Common myeloid progenitor, CD34-positive (primary cell): ENCODE results near the gene FUZ. TPM values are rescaled to one million over a fixed set of nuclear protein-coding genes. Genes with fewer than 3 reads are reported as not detected.

ENCODE experiments used
- CTCF ChIA-PET: fragments of 350-600 bp; sonication (Branson Sonifier 250); formaldehyde crosslinking; loops from one replicate; lab custom pipeline; 2021; ENCODE audit warnings: antibody characterized with exemption; lab: Charles Lee
- POLR2A ChIA-PET: fragments of 350-600 bp; sonication (Branson Sonifier 250); formaldehyde crosslinking; loops from one replicate; lab custom pipeline; 2021; ENCODE audit warnings: antibody characterized with exemption; lab: Charles Lee
- DNase-seq, 3 donors: peaks; one replicate each; pipeline versions ENCODE4 v3.0.0 to v3.0.0-alpha.2; 2013
- H3K27ac ChIP-seq, 2 experiments: 1 replicate in 1 of 2; 2 replicates in 1 of 2; pipeline ENCODE4 v1.7.0; 2013; ENCODE audit warnings: inconsistent platforms in 2 of 2, low read length in 2 of 2, mild to moderate bottlenecking in 2 of 2, low read depth in 1 of 2, moderate library complexity in 1 of 2; ENCODE audit not compliant: severe bottlenecking in 2 of 2, insufficient read depth in 1 of 2, poor library complexity in 1 of 2
- H3K27me3 ChIP-seq, 5 experiments: replicated peaks in 2 of 5; 1 replicate in 3 of 5; 2 replicates in 2 of 5; pipeline versions ENCODE4 v1.6.1 to v1.7.0; 2013; ENCODE audit warnings: low read length in 4 of 5, mild to moderate bottlenecking in 2 of 5, moderate library complexity in 2 of 5, inconsistent platforms in 1 of 5; ENCODE audit not compliant: insufficient read depth in 5 of 5, control insufficient read depth in 4 of 5
- H3K36me3 ChIP-seq, 4 experiments: 1 replicate in 2 of 4; 2 replicates in 2 of 4; pipeline versions ENCODE4 v1.6.1 to v1.7.0; 2013; ENCODE audit warnings: low read length in 3 of 4, control low read depth in 1 of 4, mild to moderate bottlenecking in 1 of 4; ENCODE audit not compliant: control insufficient read depth in 4 of 4, insufficient read depth in 4 of 4
- H3K4me1 ChIP-seq, 4 experiments: 1 replicate in 3 of 4; 2 replicates in 1 of 4; pipeline versions ENCODE4 v1.6.1 to v1.7.1; 2013; ENCODE audit warnings: low read length in 3 of 4, mild to moderate bottlenecking in 3 of 4, control low read depth in 1 of 4, inconsistent platforms in 1 of 4, moderate library complexity in 1 of 4; ENCODE audit not compliant: control insufficient read depth in 4 of 4, insufficient read depth in 4 of 4; ENCODE audit errors: control extremely low read depth in 1 of 4
- H3K4me3 ChIP-seq, 7 experiments: 1 replicate in 4 of 7; 2 replicates in 3 of 7; pipeline versions ENCODE4 v1.5.1 to v1.7.0; 2013; ENCODE audit warnings: mild to moderate bottlenecking in 7 of 7, low read length in 6 of 7, moderate library complexity in 6 of 7, inconsistent platforms in 2 of 7, low read depth in 2 of 7, control low read depth in 1 of 7; ENCODE audit not compliant: insufficient read depth in 4 of 7, control insufficient read depth in 1 of 7; ENCODE audit errors: extremely low read depth in 1 of 7
- H3K9me3 ChIP-seq, 5 experiments: 1 replicate in 4 of 5; 2 replicates in 1 of 5; pipeline versions ENCODE4 v1.6.1 to v1.7.1; 2013; ENCODE audit warnings: low read length in 4 of 5, mild to moderate bottlenecking in 2 of 5, inconsistent platforms in 1 of 5, low read depth in 1 of 5, moderate library complexity in 1 of 5; ENCODE audit not compliant: control insufficient read depth in 4 of 5, insufficient read depth in 2 of 5; ENCODE audit errors: control extremely low read depth in 1 of 5
- WGBS: methylation state at CpG from one replicate; pipeline ENCODE4 v1.1.5; 2013; ENCODE audit not compliant: insufficient coverage; 5-methylcytosine and 5-hydroxymethylcytosine counted together
- polyA plus RNA-seq: library from polyadenylated mRNA; unstranded; fragments of 120-200 nt; gene quantifications from one replicate; pipeline ENCODE4 v1.2.1, GENCODE V29; 2013

FUZ gene, protein sequence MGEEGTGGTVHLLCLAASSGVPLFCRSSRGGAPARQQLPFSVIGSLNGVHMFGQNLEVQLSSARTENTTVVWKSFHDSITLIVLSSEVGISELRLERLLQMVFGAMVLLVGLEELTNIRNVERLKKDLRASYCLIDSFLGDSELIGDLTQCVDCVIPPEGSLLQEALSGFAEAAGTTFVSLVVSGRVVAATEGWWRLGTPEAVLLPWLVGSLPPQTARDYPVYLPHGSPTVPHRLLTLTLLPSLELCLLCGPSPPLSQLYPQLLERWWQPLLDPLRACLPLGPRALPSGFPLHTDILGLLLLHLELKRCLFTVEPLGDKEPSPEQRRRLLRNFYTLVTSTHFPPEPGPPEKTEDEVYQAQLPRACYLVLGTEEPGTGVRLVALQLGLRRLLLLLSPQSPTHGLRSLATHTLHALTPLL
- polyA plus RNA-seq = 25.8 TPM

DNA sequence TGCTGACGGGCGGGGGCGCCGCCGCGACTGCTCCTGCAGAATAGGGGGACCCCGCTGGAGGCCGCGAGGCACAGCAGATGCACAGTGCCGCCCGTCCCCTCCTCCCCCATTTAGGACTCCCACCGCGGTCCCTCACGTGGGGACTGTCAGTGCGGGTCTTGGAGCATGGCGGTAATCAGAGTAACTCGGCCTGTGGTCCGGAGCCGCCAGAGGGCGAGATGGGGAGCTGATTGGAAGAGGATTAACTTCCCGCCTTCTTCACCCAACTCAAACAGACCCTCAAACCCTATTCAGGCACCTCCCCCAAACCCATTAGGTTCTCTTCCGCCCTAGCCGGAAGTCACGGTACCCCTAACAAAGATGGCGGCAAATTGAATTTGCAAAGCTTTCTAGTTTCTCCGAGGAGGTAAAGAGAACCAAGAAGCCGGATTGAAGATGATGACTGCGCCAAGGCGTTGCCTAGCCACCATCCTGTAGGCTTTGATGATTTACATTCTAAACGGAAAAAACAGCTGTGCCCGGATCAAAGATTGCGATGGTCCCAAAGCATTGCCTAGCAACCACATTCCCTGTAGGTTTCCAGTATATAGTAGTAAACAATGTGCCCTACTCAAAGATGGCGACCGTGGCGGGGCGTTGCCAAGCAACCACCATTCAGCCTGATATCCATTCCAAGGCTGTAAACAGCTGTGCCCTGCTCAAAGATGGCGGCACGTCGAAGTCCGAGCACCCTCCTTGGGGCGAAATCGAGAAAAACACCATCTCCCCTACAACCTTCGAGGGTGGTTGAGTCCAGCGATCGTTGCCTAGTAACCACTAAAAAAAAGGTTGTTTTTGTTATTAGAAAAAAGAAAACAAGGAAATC, at the start of gene FUZ:
Gene FUZ, minus strand, starts transcription at position 296 of the 865 bp plus-strand sequence. Its CDS starts 186 bp downstream, at position 110.
- Histone ChIP-seq H3K4me3 (peak within 1 kb of the TSS; percentile 60 to 100 (median 87)), H3K4me1 (peaks cover 6 to 42% (median 22%) of the 10 kb centered on the region in 4 experiments), H3K27ac (peak within 1 kb of the TSS; percentile 99), H3K9me3 (no peaks in the 10 kb centered on the region), H3K27me3 (no peaks in the 10 kb centered on the region), H3K36me3 (no peaks in the 10 kb centered on the region)
- 0% methylated on average over 28 of the region's 45 CpGs for WGBS
- POLR2A ChIA-PET = interaction anchor here (0.6 to 1.6 kb wide), 5 partner anchors 37 to 138 kb away, joined by 3 to 9 read pairs (median 3); partner anchors contain the start of genes AKT1S1, PTOV1 and TBC1D17
- DNase-seq = peak; percentile 99 to 100 (median 99)
- CTCF ChIA-PET = interaction anchor here (0.7 to 3.5 kb wide), 5 partner anchors 31 to 96 kb away, joined by 3 to 8 read pairs (median 3); partner anchors contain the start of gene PTOV1

DNA sequence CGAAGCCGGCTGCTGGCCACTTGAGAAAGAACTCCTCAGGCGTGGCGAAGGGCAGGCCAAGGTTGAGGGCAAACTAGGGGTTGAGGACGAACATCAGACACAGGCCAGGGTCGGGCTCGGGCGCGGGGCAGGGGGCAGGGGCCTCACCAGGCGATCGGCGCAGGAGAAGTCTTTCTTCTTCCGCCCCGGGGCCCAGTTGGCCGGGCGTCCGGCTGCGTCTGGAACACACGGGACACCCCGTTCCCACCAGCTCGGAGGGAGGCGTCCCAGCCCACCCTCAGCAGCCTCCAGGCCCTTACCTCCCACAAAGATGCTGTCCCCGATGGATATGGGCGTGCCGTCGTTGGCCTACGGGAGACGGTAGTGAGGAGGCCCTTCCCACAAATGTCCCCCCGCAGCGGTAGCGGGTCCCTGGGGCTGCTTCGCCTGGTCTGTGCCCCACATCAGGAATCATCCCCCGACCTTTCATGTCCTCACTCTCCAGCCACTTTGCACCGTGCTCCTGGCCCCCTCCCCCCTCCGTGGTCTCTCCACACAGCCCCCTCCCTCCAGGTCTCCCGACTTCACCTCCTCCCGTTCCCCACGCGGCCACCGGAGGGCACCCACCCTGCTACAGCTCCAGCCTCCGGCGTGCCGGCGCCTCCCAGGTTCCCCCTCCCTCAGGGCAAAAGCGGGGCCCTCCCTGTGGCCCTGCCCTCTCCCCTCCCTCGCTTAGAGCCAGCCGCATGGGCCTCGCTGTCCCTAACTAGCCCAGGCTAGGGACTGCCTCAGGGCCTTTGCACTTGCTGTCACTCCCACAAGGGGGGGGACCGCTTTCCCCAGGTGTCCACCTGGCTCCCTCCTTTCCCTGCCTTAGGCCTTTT, 49.5 kb upstream of the FUZ start:
- 93% methylated on average over 36 of the region's 49 CpGs for WGBS
- no peak overlapping the region for H3K27ac ChIP-seq
- H3K36me3 ChIP-seq = peaks cover 3 to 69% (median 55%) of the 10 kb centered on the region in 4 experiments
- H3K9me3 ChIP-seq = no peaks in the 10 kb centered on the region
- H3K27me3 ChIP-seq = no peaks in the 10 kb centered on the region
- ChIA-PET CTCF (interaction anchor here (1.4 to 3.0 kb wide), 2 partner anchors 12 to 30 kb away, joined by 4 to 11 read pairs; partner anchors contain the start of gene PTOV1), POLR2A (interaction anchor here (0.6 kb wide), 1 partner anchor 73 kb away, joined by 3 read pairs; no protein-coding TSS in a partner anchor)
- H3K4me1 ChIP-seq = peaks cover 6 to 25% (median 23%) of the 10 kb centered on the region in 4 experiments
- H3K4me3 ChIP-seq = no peak overlapping the region
- peak in 2 of 3 donors; percentile 41 to 65 for DNase-seq

DNA sequence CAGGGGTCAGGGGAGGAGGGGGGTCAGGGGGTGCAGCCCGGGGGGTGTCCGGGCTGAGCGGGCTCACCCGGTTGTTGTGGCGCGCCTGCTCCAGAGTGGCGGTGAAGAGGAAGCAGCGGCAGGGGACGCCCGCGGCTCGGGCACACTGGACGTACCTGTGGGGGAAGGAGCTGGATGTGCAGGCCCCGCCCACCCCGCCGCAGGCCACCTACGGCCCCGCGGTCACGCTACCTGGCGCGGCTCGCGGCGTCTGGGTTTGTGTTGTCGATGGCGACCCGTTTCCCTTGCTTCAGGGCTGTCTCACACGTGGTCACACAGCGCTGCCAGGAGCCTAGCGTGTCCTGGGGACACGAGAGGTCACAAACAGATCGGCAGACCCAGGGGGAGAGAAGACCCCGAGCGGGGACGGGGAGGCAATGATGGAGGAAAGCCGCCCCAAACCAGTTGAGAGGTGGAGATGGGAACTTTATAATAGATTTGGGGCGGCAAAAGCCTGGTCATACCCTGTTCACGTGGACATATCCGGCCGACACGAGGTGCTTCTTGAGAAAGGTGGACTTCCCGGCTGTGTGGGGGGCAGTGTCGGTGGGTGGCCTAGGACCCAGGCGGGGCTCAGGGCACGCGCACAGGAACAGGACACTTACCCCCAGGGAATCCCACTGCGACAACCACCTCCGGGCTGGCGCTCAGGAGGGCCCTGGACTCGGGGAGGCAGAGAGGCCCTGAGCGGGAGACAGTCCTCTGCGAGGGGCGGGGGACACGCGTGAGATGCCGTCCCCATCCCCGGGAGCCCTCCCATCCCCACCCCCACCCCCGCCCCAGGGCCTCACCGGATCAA, 48.7 kb upstream of the FUZ start:
- H3K4me3 ChIP-seq = no peak overlapping the region
- no peaks in the 10 kb centered on the region for H3K27me3 ChIP-seq
- no peak for DNase-seq
- peaks cover 5 to 19% (median 17%) of the 10 kb centered on the region in 4 experiments for H3K4me1 ChIP-seq
- H3K9me3 ChIP-seq = no peaks in the 10 kb centered on the region
- WGBS = 96% methylated on average over 36 of the region's 60 CpGs
- H3K36me3 ChIP-seq = peaks cover 3 to 77% (median 61%) of the 10 kb centered on the region in 4 experiments
- ChIA-PET POLR2A (no interaction called here), CTCF (interaction anchor here (1.4 kb wide), 1 partner anchor 29 kb away, joined by 4 read pairs; no protein-coding TSS in a partner anchor)
- H3K27ac ChIP-seq = no peak overlapping the region

DNA sequence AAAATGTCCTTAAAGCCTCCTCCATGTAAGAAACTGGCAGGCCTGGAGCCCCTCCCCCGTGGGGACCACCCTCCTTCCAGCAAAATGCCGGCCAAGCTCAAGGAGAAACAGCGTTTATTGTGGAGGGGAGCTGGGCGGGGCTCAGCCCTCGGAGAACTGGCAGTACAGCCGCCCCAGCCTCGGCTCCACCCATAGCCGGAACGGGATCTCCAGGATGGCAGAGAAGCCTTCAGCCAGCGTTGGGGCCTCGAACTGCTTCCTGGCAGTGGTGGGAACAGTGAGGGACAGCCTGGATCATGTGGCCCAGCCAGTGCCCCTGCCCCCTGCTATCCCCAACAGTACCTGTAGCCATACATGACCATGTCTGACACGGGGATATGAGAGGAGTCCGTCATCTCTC, 48.0 kb upstream of the FUZ start:
- 90% methylated on average over 4 of the region's 13 CpGs for WGBS
- CTCF ChIA-PET = interaction anchor here (0.9 kb wide), 1 partner anchor 275 kb away, joined by 3 read pairs; no protein-coding TSS in a partner anchor
- Histone ChIP-seq H3K36me3 (peaks cover 3 to 80% (median 64%) of the 10 kb centered on the region in 4 experiments), H3K4me3 (no peak overlapping the region), H3K4me1 (peaks cover 0 to 12% (median 11%) of the 10 kb centered on the region in 4 experiments), H3K27me3 (no peaks in the 10 kb centered on the region), H3K9me3 (no peaks in the 10 kb centered on the region), H3K27ac (no peak overlapping the region)
- POLR2A ChIA-PET = no interaction called here
- DNase-seq = no peak

DNA sequence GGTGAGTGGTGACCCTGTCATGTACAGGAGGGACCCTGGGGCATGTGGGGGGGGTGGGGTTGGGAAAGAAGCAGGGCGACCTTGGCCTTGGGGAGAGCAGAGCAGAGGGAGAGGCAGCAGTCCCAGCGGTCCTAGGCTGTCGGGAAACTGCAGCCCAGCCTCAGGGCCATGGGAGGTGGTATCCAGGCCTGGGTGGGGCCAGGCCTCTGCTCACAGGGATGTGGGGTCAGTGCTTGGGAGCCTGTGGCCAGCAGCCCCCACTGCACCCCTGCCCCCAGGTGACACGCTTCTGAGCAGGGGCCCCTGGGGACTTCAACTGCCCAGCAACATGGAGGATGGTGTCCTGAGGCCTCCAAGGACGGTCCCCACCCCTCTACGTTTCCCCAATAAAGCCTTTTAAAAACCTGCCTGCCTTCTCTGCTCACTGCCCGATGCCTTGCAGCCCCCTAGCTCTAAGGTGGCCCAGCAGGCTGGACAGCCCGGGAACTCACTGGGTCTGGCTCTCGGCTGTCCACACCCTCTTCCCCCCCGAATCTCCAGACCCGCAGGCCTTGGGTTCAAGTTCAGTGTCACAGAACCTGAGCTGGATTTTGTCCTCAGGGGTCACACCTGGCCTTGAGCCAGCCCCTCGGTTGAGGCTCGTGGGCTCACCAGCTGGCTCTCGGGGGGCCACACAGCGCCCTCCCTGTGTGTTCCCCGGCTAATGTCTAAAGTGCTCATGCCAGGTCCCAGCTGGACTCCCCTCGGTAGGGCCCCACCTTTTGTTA, 47.4 kb upstream of the FUZ start:
- Histone ChIP-seq H3K4me1 (peaks cover 0 to 7% (median 5%) of the 10 kb centered on the region in 4 experiments), H3K9me3 (no peaks in the 10 kb centered on the region), H3K4me3 (no peak overlapping the region), H3K27ac (no peak overlapping the region), H3K27me3 (no peaks in the 10 kb centered on the region), H3K36me3 (peaks cover 3 to 85% (median 67%) of the 10 kb centered on the region in 4 experiments)
- no peak for DNase-seq
- 91% methylated on average over 15 of the region's 17 CpGs for WGBS
- CTCF ChIA-PET = interaction anchor here (0.9 kb wide), 1 partner anchor 275 kb away, joined by 3 read pairs; no protein-coding TSS in a partner anchor
- POLR2A ChIA-PET = no interaction called here
